ENCODE measurements around the gene CCDC121. TPM values are rescaled to one million over a fixed set of nuclear protein-coding genes. Genes with fewer than 3 reads are reported as not detected.

The CCDC121 gene
- total and polyA plus RNA-seq, 10 of the 15 experiments (the other 5 are each of a cell fraction or from before 2014, with no cell fraction given), result 0.34 to 1.2 (median 0.63) TPM

DNA sequence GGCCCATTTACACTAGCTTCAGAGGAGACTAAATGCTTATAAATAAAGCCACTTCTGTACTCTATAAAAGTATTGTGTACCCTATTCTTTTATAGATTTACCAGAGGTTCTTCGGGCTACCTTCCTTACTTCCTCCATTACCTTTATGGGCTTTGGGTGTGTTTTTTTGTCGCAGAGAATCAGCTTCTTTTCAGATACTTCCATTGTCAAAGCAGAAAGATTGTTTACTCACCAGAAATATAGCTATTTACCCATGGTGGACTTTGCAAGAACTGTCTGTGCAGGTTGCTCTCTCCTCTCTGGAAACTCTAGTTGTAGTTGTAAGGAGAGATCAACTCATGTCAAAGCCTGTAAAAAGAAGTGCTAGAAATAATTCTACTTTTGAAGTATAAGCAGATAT lies 14.8 kb downstream of the CCDC121 start:
- in situ Hi-C loops (cut with MboI), result no loop called here
- no peak overlapping the region for H2AFZ ChIP-seq (ENCODE audit: control insufficient read depth, low read depth, low read length)
- RAD21 ChIA-PET (ENCODE audit: unreplicated experiment), result no interaction called here
- no peak overlapping the region for H3K9ac ChIP-seq (ENCODE audit: control insufficient read depth, insufficient read depth, low read length)
- POLR2A ChIA-PET, result interaction anchor here (0.8 kb wide), 1 partner anchor 16 kb away, joined by 3 read pairs; no protein-coding TSS in a partner anchor
- DNase-seq (ENCODE audit: low read depth, low spot score) (no peak), ATAC-seq (no peak), FAIRE-seq (no peak)
- H3K4me1 ChIP-seq (ENCODE audit: control insufficient read depth, insufficient read depth, low read length), result no peaks in the 10 kb centered on the region
- H3K36me3 ChIP-seq (ENCODE audit: control insufficient read depth in 2 of 2, insufficient read depth in 2 of 2, low read length in 1 of 2), result peaks cover 7 to 45% of the 10 kb centered on the region in 2 experiments; a peak in 3 of 4 replicates
- BruUV-seq (replicated peaks), result no TSS peak
- H4K20me1 ChIP-seq (ENCODE audit: control insufficient read depth, insufficient read depth), result no peaks in the 10 kb centered on the region
- no peak overlapping the region for H3K4me2 ChIP-seq (ENCODE audit: control insufficient read depth, insufficient read depth)
- no peaks in the 10 kb centered on the region for H3K27me3 ChIP-seq (replicated peaks in 1 of 2; ENCODE audit: control insufficient read depth in 2 of 2, insufficient read depth in 2 of 2, low read length in 1 of 2)
- SMC1A ChIA-PET (ENCODE audit: uncharacterized antibody, unreplicated experiment), result interaction anchor here (0.6 to 1.1 kb wide), 3 partner anchors 13 to 1663 kb away, joined by 3 to 5 read pairs (median 3); no protein-coding TSS in a partner anchor
- no peaks in the 10 kb centered on the region for H3K9me3 ChIP-seq (replicated peaks; ENCODE audit: control insufficient read depth, insufficient read depth, low read length)
- CTCF ChIA-PET, result interaction anchor here (0.6 to 1.6 kb wide), 4 partner anchors 50 to 311 kb away, joined by 3 to 6 read pairs (median 3); partner anchors contain the start of gene SLC4A1AP
- intact Hi-C loops (cut with micrococcal nuclease; ENCODE audit: unreplicated experiment), result no loop called here
- no peaks in the 10 kb centered on the region for H3K79me2 ChIP-seq (ENCODE audit: control insufficient read depth, insufficient read depth, low read length)
- H3K4me3 ChIP-seq, result no peak overlapping the region
- no peak overlapping the region for H3K27ac ChIP-seq (ENCODE audit: control insufficient read depth, insufficient read depth)
- 100% methylated on average over 2 of the region's 2 CpGs for WGBS (ENCODE audit: insufficient coverage, insufficient replicate concordance, low lambda C conversion rate, missing lambda C conversion rate)
- TF ChIP-seq REST (IDR thresholded peaks at IDR 0.05; ENCODE audit: low read depth, low read length), result no peak
- TF ChIP-seq, protein P1, sequence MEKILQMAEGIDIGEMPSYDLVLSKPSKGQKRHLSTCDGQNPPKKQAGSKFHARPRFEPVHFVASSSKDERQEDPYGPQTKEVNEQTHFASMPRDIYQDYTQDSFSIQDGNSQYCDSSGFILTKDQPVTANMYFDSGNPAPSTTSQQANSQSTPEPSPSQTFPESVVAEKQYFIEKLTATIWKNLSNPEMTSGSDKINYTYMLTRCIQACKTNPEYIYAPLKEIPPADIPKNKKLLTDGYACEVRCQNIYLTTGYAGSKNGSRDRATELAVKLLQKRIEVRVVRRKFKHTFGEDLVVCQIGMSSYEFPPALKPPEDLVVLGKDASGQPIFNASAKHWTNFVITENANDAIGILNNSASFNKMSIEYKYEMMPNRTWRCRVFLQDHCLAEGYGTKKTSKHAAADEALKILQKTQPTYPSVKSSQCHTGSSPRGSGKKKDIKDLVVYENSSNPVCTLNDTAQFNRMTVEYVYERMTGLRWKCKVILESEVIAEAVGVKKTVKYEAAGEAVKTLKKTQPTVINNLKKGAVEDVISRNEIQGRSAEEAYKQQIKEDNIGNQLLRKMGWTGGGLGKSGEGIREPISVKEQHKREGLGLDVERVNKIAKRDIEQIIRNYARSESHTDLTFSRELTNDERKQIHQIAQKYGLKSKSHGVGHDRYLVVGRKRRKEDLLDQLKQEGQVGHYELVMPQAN (conservative IDR thresholded peaks at IDR 0.05), result no peak
- TF ChIP-seq NFYA (IDR thresholded peaks at IDR 0.05; ENCODE audit: borderline replicate concordance, low read depth, low read length), result no peak
- no peak for TF ChIP-seq CREB1 (IDR thresholded peaks at IDR 0.05; ENCODE audit: low read depth)
- TF ChIP-seq ZNF592 (IDR thresholded peaks at IDR 0.05), result no peak
- no peak for TF ChIP-seq YY1 (IDR thresholded peaks at IDR 0.05; ENCODE audit: low read depth, low read length)
- TF ChIP-seq STAT1 (conservative IDR thresholded peaks at IDR 0.05), result no peak
- TF ChIP-seq HDGF (IDR thresholded peaks at IDR 0.05), result no peak
- no peak for TF ChIP-seq MYB (IDR thresholded peaks at IDR 0.05; ENCODE audit: borderline replicate concordance, low read depth, low read length)
- no peak for TF ChIP-seq TARDBP (IDR thresholded peaks at IDR 0.05; ENCODE audit: borderline replicate concordance)
- no peak for TF ChIP-seq ZNF622 (IDR thresholded peaks at IDR 0.05)
- no peak for TF ChIP-seq SP1 (IDR thresholded peaks at IDR 0.05; ENCODE audit: low read depth, low read length)
- no peak for TF ChIP-seq ZNF274 (IDR thresholded peaks at IDR 0.05; ENCODE audit: insufficient read depth, insufficient read length)
- TF ChIP-seq, protein P2, sequence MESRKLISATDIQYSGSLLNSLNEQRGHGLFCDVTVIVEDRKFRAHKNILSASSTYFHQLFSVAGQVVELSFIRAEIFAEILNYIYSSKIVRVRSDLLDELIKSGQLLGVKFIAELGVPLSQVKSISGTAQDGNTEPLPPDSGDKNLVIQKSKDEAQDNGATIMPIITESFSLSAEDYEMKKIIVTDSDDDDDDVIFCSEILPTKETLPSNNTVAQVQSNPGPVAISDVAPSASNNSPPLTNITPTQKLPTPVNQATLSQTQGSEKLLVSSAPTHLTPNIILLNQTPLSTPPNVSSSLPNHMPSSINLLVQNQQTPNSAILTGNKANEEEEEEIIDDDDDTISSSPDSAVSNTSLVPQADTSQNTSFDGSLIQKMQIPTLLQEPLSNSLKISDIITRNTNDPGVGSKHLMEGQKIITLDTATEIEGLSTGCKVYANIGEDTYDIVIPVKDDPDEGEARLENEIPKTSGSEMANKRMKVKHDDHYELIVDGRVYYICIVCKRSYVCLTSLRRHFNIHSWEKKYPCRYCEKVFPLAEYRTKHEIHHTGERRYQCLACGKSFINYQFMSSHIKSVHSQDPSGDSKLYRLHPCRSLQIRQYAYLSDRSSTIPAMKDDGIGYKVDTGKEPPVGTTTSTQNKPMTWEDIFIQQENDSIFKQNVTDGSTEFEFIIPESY (IDR thresholded peaks at IDR 0.05), result no peak

All from GM12878 (cell line).